ENCODE data around the gene NAIF1.
"Not testable (repeated sequence)": the region's sequence is repeated elsewhere in the genome, so short reads cannot be mapped to it uniquely, and the experiment has no call there.

The NAIF1 gene

DNA sequence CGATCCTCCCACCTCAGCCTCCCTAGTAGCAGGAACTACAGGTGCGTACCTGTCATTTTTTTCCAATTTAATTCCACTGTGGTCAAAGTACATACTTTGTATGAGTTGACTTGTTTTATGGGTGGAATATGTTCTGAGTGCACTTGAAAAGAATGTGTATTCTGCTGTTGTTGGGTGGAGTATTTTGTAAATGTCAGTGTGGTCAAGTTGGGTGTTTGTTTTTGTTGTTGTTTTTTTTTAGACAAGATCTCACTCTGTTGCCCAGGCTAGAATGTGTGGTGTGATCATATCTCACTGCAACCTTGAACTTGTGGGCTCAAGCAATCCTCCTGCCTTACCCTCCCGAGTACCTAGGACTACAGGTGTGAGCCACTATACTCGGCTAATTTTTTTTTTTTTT is 18.8 kb upstream of the NAIF1 start:
- Histone ChIP-seq H3K27me3 (ENCODE audit: low read depth) (no peaks in the 10 kb centered on the region), H3K4me1 (peaks cover 4% of the 10 kb centered on the region; the same call in 1 of the 2 replicates), H3K9me3 (no peaks in the 10 kb centered on the region), H3K36me3 (replicated peaks) (no peaks in the 10 kb centered on the region; the same call in 1 of the 2 replicates), H3K4me3 (no peak overlapping the region)
- in situ Hi-C loops (cut with MboI; ENCODE audit: low sequenced_read_pairs): no loop called here
- DNase-seq (ENCODE audit: low spot score in 2 of 2): no peak

DNA sequence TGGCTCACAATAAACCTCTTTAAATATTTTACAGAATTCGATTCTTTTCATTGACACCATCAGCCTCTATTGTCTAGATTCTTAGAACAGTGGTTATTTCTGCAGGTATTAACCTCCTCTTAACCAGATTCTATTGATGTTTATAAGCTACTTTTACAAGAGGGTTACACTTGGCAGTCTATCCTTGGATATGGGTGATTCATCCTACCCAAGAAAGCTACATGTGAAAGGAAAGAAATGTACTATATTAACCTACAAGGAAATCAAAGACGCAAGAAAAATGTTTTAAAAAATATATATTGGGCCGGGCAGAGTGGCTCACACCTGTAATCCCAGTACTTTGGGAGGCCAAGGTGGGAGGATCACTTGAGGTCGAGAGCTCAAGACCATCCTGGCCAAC is 17.6 kb upstream of the NAIF1 start:
- H3K36me3 ChIP-seq (replicated peaks): no peaks in the 10 kb centered on the region; the same call in 1 of the 2 replicates
- no peaks in the 10 kb centered on the region for H3K27me3 ChIP-seq (ENCODE audit: low read depth)
- peaks cover 4% of the 10 kb centered on the region; the same call in 1 of the 2 replicates for H3K4me1 ChIP-seq
- no peaks in the 10 kb centered on the region for H3K9me3 ChIP-seq
- H3K4me3 ChIP-seq: no peak overlapping the region
- no peak for DNase-seq (ENCODE audit: low spot score in 2 of 2)
- in situ Hi-C loops (cut with MboI; ENCODE audit: low sequenced_read_pairs): no loop called here

DNA sequence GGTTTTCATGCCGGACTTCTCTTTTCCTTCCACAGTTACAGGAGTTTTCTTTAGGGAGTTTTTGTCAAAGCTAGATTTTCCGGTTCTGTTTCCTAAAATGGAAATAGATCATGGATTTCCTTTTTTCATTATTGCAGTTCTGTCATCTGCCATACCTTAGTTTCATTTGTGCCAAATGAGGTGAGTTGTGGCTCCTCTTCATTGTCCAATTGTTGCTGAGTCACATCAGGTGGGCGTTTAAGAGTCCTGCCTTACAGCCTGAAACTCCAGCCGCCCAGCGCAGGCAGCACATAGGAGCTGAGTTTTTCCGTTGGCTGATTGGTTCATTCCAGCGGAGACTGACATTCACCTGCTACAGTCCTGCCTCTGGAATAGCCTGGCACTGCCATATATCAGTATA is 15.0 kb upstream of the NAIF1 start:
- Histone ChIP-seq H3K4me3 (no peak overlapping the region), H3K9me3 (no peaks in the 10 kb centered on the region), H3K36me3 (replicated peaks) (no peaks in the 10 kb centered on the region; the same call in 1 of the 2 replicates), H3K4me1 (peaks cover 4% of the 10 kb centered on the region; the same call in 1 of the 2 replicates), H3K27me3 (ENCODE audit: low read depth) (no peaks in the 10 kb centered on the region)
- in situ Hi-C loops (cut with MboI; ENCODE audit: low sequenced_read_pairs): no loop called here
- no peak for DNase-seq (ENCODE audit: low spot score in 2 of 2)

DNA sequence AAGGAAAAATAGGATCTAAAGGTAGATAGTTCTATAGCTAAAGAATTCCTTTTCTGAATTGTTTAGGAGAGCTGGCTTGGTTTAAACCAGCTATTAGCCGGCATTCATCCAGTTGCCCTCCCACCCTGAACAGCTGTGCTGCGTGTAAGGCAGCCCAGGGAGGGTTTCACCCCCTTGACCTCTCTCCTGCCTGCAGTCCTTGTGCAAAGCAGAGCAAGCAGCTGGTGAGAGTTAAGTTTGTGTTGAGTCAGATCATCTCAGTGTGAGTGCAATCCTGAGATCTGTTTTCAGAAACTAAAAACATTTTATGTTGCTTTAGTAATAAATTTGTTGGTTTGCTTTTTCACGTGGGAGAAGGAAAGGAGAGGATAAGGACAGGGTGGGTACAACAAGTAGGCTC is 13.9 kb upstream of the NAIF1 start:
- no peak overlapping the region for H3K4me3 ChIP-seq
- no peaks in the 10 kb centered on the region; the same call in 1 of the 2 replicates for H3K36me3 ChIP-seq (replicated peaks)
- H3K4me1 ChIP-seq: peaks cover 4% of the 10 kb centered on the region; the same call in 1 of the 2 replicates
- in situ Hi-C loops (cut with MboI; ENCODE audit: low sequenced_read_pairs): no loop called here
- H3K27me3 ChIP-seq (ENCODE audit: low read depth): no peaks in the 10 kb centered on the region
- DNase-seq (ENCODE audit: low spot score in 2 of 2): no peak
- H3K9me3 ChIP-seq: no peaks in the 10 kb centered on the region

DNA sequence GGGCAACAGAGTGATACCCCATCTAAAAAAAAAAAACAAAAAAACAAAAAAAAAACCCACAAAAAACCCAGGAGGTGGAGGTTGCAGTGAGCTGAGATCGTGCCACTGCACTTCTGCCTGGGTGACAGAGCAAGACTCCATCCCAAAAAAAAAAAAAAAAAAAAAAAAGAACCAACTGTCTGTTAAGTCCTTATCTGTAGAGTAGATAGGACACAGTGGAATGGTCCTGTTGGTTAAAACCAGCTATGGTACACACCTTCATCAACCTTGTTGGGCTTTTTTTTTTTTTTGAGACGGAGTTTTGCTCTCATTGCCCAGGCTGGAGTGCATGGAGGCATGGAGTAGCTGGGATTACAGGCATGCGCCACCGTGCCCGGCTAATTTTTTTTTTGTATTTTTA is 13.1 kb upstream of the NAIF1 start:
- Histone ChIP-seq H3K9me3 (no peaks in the 10 kb centered on the region), H3K36me3 (replicated peaks) (no peaks in the 10 kb centered on the region; the same call in 1 of the 2 replicates), H3K27me3 (ENCODE audit: low read depth) (no peaks in the 10 kb centered on the region), H3K4me3 (no peak overlapping the region), H3K4me1 (peaks cover 4% of the 10 kb centered on the region; the same call in 1 of the 2 replicates)
- DNase-seq (ENCODE audit: low spot score in 2 of 2): no peak
- in situ Hi-C loops (cut with MboI; ENCODE audit: low sequenced_read_pairs): no loop called here

DNA sequence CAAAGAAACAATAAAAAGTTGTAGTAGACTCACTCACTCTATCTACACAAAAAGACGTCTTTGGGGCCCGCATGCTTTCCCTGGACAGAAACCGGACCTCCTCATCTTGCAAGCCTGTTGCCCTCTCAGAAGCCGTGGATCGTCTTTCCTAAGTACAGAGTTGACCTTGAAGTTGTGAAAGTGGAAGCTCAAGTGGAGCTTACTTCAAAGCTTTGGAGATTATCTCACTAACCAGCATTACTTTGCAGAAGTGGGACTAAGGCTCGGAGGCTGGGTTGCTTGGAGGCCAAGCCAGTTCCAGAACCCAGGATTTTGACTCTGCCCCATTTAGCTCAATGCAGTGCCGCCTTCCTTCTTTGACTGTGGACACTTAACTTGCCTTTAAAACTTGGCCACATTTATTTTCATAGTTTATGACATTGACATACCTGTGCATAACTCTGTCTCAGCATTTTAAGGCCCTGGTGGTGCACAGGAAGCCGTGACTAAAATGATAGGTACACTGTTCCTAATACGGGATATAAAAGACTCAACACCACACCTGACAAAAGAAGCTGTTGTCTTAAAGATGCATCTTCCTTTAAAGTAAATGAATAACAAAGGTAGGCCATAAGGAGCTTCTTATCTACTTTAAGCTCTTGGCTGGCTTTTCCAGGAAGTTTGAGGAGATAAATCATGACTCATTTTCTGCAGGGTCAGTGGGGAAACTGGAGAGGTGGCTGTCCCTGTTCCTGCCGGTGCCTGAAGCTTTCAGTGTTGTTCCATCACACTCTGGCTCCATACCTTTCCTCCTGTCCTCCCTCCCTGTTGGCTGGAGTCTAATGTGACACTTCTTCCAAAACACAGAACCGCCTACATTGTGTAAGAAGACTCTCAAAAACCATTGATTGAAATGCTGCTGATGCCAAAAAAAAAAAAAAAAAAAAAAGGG is 11.6 kb upstream of the NAIF1 start:
- Histone ChIP-seq H3K4me3 (no peak overlapping the region), H3K27me3 (ENCODE audit: low read depth) (no peaks in the 10 kb centered on the region), H3K9me3 (no peaks in the 10 kb centered on the region), H3K4me1 (peaks cover 2% of the 10 kb centered on the region; the same call in 1 of the 2 replicates), H3K36me3 (replicated peaks) (no peaks in the 10 kb centered on the region; the same call in 1 of the 2 replicates)
- no peak for DNase-seq (ENCODE audit: low spot score in 2 of 2)
- in situ Hi-C loops (cut with MboI; ENCODE audit: low sequenced_read_pairs): no loop called here

DNA sequence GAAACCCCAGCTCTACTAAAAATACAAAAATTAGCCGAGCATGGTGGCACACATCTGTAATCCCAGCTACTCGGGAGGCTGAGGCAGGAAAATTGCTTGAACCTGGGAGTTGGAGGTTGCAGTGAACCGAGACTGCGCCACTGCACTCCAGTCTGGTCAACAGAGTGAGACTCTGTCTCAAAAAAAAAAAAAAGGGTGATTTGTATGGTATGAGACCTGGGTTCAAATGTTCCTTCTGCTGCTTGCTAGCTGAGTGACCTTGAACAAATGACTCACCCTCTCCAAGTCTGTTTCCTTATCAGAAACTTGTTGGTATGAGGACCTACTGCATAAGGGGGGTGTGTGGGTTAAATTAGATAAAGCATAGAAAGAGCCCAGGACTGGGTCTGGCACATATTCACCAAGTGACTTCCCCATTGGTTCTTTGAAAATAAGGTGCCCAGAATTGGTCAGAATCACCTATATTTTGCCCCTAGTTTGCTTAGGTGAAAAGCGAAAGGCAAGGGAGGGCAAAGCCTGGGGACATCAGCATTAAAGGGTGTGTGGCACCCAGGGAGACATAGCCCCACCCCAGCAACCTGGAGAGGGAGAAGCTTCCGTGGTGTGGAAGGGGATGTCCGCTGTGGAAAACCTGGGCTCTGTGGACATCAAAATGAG is 10.9 kb upstream of the NAIF1 start:
- Histone ChIP-seq H3K4me3 (no peak overlapping the region), H3K36me3 (replicated peaks) (no peaks in the 10 kb centered on the region; the same call in 1 of the 2 replicates), H3K27me3 (ENCODE audit: low read depth) (no peaks in the 10 kb centered on the region), H3K4me1 (peaks cover 3% of the 10 kb centered on the region), H3K9me3 (no peaks in the 10 kb centered on the region)
- in situ Hi-C loops (cut with MboI; ENCODE audit: low sequenced_read_pairs): no loop called here
- no peak for DNase-seq (ENCODE audit: low spot score in 2 of 2)

DNA sequence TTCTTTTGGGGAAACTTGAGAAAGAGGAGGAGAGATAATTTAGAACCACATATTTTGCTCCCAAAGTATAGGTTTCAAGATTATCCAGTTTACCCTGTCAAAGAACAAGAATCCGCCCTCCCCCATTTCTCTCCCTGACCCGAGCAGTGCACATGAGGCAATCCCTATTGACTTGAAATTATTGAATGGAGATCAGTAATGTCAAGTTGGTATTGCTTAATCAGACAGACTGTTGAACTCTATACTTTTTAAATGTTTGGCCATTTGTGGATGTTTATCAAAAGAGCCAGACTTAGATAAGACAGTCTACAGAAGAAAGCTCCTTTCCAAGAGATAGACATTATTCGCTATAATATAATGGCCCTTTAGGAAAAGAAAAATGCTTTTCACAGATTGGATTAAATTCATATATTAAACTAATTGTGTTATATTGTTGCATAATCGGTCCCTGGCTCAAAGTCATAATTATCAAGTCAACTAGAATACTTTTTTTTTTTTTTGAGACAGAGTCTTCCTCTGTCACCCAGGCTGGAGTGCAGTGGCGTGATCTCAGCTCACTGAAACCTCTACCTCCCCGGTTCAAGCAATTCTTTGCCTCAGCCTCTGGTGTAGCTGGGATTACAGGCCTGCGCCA is 6.2 kb upstream of the NAIF1 start:
- Histone ChIP-seq H3K4me1 (peaks cover 14% of the 10 kb centered on the region), H3K36me3 (replicated peaks) (no peaks in the 10 kb centered on the region), H3K9me3 (no peaks in the 10 kb centered on the region), H3K4me3 (no peak overlapping the region), H3K27me3 (ENCODE audit: low read depth) (no peaks in the 10 kb centered on the region)
- in situ Hi-C loops (cut with MboI; ENCODE audit: low sequenced_read_pairs): no loop called here
- DNase-seq (ENCODE audit: low spot score in 2 of 2): no peak

DNA sequence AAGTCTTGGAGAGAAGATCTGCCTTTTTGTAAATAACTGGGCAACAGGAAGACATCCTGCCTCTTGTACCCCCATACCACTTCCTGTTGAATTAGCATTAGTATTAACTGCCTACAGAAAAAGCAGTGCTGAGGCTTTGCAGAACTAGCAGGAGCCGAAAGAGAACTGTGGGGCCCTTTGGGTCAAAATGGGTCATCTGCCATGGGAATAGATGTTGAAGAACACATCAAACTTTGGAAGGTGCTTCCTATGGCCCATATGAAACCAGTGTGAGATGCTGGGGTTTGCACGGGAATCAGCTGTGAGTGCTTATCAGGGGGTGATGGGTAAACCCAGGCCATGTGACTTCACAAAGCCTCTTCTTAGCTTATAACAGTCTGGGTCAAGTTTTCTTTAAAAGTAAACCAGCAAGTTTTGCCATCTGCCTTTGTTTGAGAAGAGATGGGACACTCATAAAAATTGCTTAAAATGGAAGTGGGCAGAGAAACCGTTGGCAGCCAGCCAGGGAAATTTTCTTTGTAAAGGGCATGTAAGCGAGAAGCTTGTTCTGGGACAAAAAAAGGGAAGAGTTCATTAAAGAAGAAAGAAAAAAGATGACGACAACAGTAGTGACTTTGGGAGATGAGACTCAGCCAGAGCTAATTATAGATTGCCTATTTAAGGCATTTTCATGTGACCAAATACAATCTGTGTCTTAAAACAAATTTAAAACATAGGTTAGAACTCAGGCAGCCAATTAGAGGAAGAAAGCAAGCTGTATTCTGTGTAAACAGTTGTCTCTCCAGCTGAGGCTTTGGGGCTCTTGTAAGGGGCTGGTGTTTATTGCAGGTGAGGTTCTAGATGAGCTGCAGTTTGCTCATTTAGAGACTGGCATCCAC is 5.3 kb upstream of the NAIF1 start:
- Histone ChIP-seq H3K9me3 (no peaks in the 10 kb centered on the region), H3K36me3 (replicated peaks) (no peaks in the 10 kb centered on the region), H3K27me3 (ENCODE audit: low read depth) (no peaks in the 10 kb centered on the region), H3K4me1 (peaks cover 14% of the 10 kb centered on the region), H3K4me3 (no peak overlapping the region)
- DNase-seq (ENCODE audit: low spot score in 2 of 2): peak; percentile 83 to 92
- in situ Hi-C loops (cut with MboI; ENCODE audit: low sequenced_read_pairs): no loop called here

DNA sequence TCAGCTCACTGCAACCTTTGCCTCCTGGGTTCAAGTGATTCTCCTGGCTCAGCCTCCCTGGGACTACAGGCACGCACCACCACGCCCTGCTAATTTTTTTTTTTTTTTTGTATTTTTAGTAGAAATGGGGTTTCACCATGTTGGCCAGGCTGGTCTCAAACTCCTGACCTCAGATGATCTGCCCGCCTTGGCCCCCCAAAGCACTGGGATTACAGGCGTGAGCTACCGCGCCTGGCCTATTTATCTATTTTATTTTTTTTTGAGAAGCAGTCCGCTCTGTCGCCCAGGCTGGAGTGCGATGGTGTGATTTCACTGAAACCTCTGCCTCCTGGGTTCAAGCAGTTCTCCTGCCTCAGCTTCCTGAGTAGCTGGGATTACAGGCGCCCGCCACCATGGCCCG is 4.4 kb upstream of the NAIF1 start:
- in situ Hi-C loops (cut with MboI; ENCODE audit: low sequenced_read_pairs); H3K36me3 ChIP-seq (replicated peaks); H3K9me3 ChIP-seq; H3K4me3 ChIP-seq; DNase-seq (ENCODE audit: low spot score in 2 of 2); H3K27me3 ChIP-seq (ENCODE audit: low read depth): not testable (repeated sequence)
- H3K4me1 ChIP-seq: peaks cover 20% of the 10 kb centered on the region

DNA sequence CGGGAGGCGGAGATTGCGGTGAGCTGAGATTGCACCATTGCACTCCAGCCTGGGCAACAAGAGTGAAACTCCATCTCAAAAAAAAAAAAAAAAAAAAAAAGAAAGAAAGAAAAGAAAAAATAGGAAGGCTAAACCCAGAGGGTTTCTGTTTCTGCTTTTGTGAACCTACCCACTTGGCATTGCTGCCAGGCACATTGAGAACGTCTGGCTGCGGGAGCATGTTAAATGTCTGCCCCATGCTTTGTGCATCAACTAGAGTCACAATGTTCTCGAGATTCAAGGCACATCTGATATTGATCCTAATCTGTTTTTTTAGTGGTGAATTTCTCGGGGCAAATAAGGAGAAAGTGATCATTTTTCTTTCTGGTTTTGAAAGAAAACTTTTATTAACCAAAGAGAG is 3.8 kb upstream of the NAIF1 start:
- in situ Hi-C loops (cut with MboI; ENCODE audit: low sequenced_read_pairs): no loop called here
- peaks cover 25% of the 10 kb centered on the region for H3K4me1 ChIP-seq
- H3K27me3 ChIP-seq (ENCODE audit: low read depth): no peaks in the 10 kb centered on the region
- H3K9me3 ChIP-seq: no peaks in the 10 kb centered on the region
- H3K36me3 ChIP-seq (replicated peaks): no peaks in the 10 kb centered on the region
- no peak overlapping the region for H3K4me3 ChIP-seq
- DNase-seq (ENCODE audit: low spot score in 2 of 2): no peak

DNA sequence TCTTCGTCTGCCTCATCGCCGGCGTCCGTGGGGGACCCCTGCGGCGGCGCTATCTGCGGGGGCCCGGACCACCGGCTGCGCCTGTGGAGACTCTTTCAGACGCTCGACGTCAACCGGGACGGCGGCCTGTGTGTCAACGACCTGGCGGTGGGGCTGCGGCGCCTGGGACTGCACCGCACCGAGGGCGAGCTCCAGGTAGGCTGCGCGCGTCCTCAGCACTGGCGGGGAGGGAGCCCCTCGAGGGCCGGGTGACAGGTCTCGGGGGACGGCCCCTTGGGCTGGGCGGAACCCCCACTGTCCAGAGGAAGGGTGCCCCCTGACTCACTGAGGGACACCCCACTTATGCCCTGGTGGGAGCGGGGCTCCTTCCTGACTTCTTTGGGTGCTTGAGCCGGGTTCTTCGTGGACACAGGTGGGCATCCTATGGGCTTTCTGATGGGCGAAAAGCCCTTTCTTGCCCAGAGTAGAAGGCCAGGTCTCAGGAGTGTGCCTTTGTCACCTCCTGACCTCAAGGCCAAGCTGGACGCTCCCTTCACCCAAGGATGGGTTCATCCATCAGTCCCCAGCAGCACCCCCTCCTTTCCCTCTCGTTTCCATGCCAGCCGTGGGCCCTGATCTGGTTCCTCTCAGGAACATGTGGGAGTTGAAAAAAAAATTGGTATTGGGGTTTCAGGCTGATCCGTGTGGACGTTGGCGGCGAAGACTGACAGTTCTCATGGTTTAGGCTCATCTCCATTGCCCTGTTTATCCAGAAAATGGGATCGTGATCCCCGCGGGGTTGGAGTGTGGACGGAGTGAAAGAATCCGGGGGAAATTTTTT is 1.5 kb upstream of the NAIF1 start:
- H3K36me3 ChIP-seq (replicated peaks): no peaks in the 10 kb centered on the region
- peaks cover 25% of the 10 kb centered on the region for H3K4me1 ChIP-seq
- DNase-seq (ENCODE audit: low spot score in 2 of 2): peak in 1 of 2 experiments; percentile 24
- H3K4me3 ChIP-seq: peak overlapping the region; percentile 66
- H3K9me3 ChIP-seq: no peaks in the 10 kb centered on the region
- H3K27me3 ChIP-seq (ENCODE audit: low read depth): no peaks in the 10 kb centered on the region
- in situ Hi-C loops (cut with MboI; ENCODE audit: low sequenced_read_pairs): no loop called here
